SU-DHL-6 (cell line): ENCODE measurements around the gene ZDHHC17.

Experiments
- EZH2phosphoT487 ChIP-seq: fragments of 200-600 bp; sonication (generic), shearing (Covaris generic); conservative IDR thresholded peaks from 2 replicates; pipeline ENCODE4 v1.6.1; 2018; ENCODE audit warnings: mild to moderate bottlenecking, antibody characterized with exemption, low read length, moderate library complexity, mixed read lengths
- TF ChIP-seq, protein P1 (sequence below): fragments of 200-600 bp; sonication (generic); IDR thresholded peaks from one replicate; pipeline ENCODE4 v1.5.1; 2017; ENCODE audit warnings: antibody characterized with exemption, mild to moderate bottlenecking, low read length, moderate library complexity; ENCODE audit not compliant: insufficient read depth, poor library complexity, severe bottlenecking

DNA sequence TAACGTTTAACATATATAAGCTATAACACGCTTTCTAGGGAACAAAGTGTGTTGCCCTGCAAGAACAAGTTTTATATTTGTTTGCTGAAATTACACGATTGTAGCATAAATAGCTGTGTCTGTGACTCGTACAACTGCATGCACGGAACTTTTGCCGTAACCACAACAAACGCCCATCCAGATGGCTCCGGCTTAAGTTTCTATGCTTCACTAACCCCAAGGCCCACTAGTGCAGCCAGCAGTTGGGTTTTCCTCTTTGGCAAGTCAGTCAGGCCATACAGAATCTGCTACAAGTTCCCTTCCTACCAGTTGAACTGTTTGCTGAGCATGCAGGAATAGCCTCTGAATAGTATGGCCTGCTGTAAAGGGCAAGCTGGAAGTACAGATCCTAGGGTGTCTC, 102.8 kb downstream of the ZDHHC17 start:
- TF ChIP-seq, protein P1, sequence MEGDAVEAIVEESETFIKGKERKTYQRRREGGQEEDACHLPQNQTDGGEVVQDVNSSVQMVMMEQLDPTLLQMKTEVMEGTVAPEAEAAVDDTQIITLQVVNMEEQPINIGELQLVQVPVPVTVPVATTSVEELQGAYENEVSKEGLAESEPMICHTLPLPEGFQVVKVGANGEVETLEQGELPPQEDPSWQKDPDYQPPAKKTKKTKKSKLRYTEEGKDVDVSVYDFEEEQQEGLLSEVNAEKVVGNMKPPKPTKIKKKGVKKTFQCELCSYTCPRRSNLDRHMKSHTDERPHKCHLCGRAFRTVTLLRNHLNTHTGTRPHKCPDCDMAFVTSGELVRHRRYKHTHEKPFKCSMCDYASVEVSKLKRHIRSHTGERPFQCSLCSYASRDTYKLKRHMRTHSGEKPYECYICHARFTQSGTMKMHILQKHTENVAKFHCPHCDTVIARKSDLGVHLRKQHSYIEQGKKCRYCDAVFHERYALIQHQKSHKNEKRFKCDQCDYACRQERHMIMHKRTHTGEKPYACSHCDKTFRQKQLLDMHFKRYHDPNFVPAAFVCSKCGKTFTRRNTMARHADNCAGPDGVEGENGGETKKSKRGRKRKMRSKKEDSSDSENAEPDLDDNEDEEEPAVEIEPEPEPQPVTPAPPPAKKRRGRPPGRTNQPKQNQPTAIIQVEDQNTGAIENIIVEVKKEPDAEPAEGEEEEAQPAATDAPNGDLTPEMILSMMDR, result no peak
- no peak for TF ChIP-seq EZH2phosphoT487
